ENCODE measurements around the gene CDK13.

Gene CDK13

DNA sequence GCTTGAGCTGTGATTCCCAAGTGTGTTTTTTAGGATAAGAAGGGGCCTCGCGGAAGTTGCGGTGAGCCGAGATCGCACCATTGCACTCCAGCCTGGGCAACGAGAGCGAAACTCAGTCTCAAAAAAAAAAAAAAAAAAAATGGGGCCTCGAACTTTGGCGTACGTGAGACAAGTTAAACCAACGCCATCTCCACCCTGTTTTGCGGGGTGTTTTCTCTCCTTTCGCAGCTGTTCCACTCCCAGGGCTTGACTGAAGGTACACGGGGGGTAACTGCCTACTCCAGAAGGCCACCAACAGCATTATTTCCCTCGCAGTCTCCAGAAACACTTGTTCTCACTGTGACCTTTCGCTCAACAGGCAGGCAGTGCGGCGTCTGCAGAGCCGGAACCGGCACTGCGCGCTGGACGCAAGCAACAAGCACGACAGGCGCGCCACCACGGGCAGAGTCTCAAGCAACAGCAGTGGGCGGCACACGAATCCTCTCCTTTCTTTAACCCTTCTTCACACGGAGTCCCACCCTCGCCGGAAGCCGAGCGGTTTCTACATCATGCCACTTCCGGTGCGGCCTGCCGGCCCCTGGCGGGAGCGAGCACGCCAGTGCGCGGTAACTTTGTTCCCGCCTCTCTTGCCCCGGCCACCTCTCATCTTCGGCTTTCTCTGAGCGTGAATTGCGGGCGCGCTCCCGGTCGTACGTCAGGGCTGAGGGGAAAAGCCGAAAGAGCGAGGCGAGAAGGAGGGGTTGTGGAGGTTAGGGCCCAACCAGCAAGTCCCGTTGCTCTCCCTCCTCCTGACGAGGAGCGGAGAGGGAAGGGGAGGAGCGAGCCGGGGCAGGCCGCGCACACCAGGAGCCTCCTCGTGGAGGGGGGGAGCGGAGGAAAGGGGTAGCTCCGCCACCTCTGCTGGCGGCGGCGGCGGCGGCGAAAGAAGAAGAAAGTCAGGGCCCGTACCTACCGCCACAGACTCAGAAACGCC lies 814 bp upstream of the CDK13 start:
- FAIRE-seq (peak; percentile 93), DNase-seq (ENCODE audit: low spot score) (peak; percentile 97)

DNA sequence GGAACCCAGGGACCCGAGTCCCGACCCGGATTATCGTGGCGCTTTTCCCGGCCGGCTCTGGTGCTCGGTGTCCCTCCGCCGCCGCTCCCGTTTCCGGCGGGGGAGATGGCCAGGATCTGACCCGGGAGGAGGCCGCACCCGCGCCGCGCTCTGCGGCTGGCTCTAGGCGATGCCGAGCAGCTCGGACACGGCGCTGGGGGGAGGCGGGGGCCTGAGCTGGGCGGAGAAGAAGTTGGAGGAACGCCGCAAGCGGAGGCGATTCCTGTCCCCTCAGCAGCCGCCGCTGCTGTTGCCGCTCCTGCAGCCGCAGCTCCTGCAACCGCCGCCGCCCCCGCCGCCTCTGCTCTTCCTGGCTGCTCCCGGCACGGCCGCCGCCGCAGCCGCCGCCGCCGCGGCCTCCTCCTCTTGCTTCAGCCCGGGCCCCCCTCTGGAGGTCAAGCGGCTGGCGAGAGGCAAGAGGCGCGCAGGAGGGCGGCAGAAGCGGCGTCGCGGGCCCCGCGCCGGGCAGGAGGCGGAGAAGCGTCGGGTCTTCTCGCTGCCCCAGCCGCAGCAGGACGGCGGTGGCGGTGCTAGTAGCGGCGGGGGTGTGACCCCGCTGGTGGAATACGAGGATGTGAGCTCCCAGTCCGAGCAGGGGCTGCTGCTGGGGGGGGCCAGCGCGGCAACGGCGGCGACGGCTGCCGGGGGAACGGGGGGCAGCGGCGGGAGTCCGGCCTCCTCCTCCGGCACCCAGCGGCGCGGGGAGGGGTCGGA lies 593 bp downstream of the CDK13 start:
- DNase-seq (ENCODE audit: low spot score) = peak; percentile 39
- FAIRE-seq = no peak

DNA sequence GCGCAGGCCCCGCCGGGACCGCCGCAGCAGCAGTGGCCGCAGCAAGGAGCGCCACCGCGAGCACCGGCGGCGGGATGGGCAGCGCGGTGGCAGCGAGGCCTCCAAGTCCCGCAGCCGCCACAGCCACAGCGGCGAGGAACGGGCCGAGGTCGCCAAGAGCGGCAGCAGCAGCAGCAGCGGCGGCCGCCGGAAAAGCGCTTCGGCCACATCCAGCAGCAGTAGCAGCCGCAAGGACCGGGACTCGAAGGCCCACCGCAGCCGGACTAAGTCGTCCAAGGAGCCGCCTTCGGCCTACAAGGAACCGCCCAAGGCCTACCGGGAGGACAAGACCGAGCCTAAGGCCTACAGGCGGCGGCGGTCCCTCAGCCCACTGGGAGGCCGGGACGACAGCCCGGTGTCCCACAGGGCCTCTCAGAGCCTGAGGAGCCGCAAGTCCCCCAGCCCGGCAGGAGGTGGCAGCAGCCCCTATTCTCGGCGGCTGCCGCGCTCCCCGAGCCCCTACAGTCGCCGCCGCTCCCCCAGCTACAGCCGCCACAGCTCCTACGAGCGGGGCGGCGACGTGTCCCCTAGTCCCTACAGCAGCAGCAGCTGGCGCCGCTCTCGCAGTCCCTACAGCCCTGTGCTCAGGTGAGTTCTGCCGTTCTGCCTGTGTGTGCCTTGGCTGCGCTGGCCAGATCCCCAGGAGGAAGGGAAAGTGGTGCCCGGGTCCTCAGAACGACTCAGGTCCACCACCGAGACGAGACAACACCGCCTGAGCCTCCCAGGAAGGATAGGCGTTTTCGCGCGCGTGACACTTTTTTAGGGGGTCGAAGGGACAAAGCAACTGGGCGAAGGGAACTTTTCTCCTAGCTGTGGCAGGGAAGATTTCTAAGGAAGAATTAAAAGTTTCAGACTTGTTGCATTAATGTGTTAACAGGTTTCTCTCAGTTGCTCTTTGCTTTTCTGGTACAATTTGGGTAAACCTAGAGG lies 1.5 kb downstream of the CDK13 start:
- FAIRE-seq = no peak
- DNase-seq (ENCODE audit: low spot score) = peak; percentile 73

DNA sequence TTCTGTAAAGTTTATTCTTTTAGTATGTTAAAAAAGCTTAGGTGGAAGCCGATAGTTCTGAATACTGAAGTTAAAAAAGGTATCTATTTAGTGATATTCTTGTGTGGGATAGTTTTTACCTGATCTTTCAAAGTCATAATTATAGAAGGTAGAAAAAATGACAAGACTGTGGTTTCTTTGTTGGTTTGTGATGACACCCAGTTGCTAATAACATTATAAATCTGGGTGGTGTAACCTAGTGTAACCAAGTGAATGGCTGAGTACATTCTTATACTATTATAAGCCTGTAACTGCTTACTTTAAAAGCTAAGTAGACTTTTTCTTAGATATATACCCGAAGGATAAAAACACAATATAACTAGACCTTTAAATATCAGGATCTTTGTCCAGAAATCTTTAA lies 2.3 kb downstream of the CDK13 start:
- DNase-seq (ENCODE audit: low spot score) = no peak
- FAIRE-seq = no peak

DNA sequence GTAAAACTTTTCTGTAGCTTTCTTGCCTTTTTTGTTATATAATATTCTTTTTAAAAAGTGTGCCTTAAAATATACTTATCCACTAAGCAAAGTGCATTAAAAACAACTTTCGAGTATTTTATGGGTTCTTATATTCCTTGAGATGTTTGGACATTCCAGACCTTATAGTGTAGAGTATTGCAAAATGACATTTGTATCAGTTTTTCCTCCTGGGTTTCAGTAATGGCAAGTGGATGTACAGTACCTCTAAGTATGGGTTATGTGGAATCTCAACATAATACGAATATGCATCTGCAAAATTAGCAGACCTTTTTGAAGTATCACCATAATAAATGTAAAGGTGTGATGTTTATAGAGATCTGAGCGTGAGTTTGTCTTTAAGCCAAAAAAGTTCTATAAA lies 2.7 kb downstream of the CDK13 start:
- DNase-seq (ENCODE audit: low spot score) = no peak
- FAIRE-seq = no peak

DNA sequence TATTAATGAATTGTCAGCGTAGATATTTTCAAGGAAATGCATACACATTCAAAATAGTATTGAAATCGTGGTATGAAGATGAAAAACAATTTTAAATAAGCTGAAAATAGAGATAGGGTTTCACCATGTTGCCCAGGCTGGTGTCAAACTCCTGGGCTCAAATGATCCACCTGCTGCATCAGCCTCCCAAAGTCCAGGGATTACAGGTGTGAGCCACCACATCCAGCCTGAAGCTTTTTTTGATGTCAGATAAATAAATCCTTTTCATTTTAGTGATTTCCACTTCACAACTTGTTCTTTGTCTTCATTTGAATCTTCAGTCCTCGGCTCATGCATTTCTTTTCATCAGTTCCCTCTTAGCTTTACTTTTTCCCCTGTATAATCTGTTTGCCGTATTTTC lies 4.6 kb downstream of the CDK13 start:
- DNase-seq (ENCODE audit: low spot score) (no peak), FAIRE-seq (no peak)

DNA sequence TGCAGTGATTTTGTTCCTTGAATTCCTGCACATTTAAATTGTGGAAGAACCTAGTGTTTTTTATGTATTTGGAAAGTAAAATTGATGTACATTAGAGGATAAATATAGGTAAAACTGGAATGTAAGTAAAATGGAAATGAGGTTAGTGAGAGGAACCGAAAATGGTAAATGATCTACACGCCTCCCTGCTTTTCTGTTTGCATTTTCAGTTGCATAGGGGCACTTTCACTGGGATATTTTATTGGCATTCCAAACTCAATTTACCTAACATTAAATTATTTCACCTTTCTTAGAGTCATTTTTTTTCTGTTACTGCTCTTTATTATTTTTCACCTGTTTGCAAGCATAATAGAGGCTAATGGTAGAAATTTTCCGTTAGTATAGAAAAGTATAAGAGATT lies 8.0 kb downstream of the CDK13 start:
- DNase-seq (ENCODE audit: low spot score) (no peak), FAIRE-seq (no peak)

DNA sequence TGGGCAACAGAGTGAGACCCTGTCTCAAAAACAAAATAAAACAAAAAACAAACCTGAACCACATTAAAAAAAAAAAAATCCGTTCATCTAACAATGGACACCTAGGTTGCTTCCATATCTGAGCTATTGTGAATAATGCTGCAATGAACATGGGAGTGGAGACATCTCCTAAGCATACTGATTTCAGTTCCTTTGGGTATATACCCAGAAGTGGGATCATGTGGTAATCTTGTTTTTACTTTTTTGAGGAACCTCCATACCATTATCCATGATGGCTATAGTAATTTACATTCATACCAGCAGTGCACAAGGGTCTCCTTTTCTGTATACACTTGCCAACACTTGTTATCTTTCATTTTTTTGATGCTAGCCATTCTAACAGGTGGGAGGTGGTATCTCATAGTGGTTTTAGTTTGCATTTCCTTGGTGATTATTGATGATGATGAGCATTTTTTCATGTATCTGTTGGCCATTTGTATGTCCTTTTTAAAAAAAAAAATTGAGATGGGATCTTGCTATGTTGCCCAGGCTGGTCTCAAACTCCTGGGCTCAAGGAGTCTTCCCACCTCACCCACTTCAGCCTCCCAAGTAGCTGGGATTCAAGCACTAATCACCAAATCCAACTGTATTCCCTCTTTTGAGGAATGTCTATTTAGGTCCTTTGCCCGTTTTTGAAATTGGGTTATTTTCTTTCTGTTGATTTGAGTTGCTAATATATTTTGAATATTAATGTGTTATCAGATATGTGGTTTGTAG lies 17.5 kb downstream of the CDK13 start:
- no peak for FAIRE-seq
- no peak for DNase-seq (ENCODE audit: low spot score)

DNA sequence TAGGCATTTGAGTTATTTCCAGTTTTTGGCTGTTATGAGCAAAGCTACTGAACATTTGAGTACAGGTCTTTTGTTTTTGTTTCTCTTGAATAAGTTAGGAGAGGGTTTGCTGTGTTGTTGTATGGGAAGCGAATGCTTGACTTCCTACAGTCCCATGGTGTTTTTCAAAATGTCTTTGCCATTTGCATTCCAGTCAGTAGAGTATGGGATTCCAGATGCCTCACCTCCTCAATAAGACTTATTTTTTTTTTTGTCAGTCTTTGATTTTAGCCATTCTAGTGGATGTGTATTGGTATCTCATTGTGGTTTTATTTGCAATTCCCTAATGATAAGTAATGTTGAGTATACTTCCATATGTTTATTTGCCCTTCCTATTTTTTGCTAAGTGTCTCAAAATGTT lies 19.4 kb downstream of the CDK13 start:
- DNase-seq (ENCODE audit: low spot score) = no peak
- FAIRE-seq = no peak

DNA sequence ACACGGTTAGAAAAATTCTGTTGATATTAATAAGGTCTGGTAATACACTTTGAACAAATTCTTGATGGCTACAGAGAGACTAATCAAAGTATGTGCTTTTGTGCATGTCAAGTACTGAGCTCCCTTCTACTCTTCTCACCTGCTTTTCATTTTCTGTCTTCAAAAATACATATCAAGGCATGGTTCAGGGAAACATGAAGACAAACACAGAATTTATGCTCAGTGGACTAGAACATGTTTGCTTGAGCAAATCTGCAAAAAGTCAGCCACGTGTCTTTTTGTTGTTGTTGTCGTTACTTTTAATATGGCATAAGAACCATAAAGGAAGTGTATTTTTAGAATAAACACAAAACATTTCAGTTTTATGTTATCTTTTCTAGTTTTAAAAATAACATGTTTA lies 21.9 kb downstream of the CDK13 start:
- DNase-seq (ENCODE audit: low spot score) (no peak), FAIRE-seq (no peak)

DNA sequence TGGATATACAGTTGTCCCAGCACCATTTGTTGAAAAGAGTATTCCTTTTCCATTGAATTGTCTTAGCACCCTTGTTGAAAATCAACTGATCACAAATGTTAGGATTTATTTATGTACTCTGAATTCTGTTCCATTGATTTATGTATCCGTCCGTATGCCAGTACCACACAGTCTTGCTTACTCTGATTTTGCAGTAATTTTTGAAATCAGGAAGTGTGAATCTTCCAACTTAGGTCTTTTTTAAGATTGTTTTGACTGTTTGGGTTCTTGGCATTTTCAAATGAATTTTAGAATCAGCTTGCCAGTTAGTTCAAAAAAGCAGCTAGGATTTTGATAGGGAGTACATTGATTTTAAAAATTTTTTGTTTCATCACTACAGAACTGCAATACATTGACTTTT lies 23.7 kb downstream of the CDK13 start:
- FAIRE-seq (no peak), DNase-seq (ENCODE audit: low spot score) (no peak)

DNA sequence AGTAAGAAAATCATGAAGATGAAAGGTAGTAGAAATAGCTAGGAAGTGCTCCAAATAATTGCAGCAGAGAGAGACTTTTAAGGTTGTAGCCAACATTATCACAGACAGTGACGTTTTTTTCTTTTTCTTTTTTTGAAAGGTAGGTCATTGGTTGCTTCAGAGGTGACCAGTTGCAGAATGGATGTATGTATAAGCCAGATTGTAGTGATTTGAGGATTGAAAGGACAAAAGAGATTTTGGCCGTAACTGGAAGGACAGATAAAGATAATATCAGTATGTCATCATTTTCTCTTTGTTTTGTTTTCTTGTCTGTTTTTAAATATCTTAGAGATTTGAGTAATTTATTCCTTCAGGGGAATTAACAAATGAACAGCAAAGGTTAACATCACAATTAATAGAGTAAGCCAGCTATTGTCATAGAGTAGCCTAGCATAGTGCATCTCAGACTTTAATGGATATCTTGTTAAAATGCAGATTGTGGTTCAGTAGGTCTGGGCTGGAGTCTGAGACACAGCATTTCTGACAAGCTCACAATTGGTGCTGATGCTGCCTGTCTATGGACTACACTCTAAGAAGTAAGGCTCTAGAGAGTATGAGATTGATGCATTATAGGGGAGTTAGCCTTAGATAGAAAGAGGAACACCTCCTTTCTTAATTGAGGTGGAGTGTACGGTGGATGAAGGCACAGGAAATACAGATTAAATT lies 28.3 kb downstream of the CDK13 start:
- FAIRE-seq = no peak
- DNase-seq (ENCODE audit: low spot score) = no peak

DNA sequence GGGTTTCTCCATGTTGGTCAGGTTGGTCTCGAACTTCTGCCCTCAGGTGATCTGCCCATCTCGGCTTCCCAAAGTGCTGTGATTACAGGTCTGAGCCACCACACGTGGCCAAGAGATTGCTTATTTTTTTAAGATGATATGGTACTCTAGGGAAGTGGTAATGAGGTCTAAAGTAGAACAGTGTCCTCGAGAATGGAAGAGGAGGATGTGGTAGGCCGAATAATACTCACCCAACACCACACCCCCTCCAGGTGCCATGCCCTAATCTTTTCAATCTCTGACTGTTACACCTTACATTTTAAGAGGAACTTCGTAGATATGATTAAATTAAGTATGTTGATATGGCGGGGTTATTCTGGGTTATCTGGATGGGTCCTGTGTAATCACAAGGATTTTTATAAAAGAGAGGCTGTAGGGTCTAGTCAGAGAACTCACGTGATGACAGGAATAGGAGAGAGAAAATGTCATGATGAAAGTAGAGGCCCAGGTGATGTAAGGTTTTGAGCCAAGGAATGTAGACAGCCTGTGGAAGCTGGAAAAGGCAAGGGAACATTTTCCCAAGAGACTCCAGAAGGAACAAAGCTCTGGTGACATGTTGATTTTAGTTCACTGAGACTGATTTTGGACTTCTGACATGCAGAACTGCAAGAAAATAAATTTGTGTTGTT lies 29.5 kb downstream of the CDK13 start:
- no peak for DNase-seq (ENCODE audit: low spot score)
- FAIRE-seq = no peak

DNA sequence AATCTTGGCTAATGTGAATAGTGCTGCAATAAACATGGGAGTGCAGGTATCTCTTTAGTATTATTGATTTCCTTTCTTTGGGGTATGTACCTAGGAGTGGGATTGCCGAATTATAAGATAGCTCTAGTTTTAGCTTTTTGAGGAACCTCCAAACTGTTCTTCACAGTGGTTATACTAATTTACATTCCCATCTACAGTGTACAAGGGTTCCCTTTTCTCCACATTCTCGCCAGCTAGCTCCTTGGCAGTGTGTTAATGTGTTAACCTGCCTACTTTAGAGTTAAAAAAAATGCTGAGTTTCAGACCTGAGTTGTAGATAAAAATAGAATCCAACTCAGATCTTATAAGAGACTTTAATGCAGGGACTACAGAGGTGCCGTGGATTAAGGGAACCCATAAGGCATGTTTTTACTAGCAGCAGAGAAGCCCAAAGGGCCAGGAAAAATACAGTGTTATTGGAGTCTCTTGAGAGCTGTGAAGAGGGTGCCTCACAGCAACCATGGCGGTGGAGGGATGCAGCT lies 35.4 kb downstream of the CDK13 start:
- FAIRE-seq (no peak), DNase-seq (ENCODE audit: low spot score) (no peak)

DNA sequence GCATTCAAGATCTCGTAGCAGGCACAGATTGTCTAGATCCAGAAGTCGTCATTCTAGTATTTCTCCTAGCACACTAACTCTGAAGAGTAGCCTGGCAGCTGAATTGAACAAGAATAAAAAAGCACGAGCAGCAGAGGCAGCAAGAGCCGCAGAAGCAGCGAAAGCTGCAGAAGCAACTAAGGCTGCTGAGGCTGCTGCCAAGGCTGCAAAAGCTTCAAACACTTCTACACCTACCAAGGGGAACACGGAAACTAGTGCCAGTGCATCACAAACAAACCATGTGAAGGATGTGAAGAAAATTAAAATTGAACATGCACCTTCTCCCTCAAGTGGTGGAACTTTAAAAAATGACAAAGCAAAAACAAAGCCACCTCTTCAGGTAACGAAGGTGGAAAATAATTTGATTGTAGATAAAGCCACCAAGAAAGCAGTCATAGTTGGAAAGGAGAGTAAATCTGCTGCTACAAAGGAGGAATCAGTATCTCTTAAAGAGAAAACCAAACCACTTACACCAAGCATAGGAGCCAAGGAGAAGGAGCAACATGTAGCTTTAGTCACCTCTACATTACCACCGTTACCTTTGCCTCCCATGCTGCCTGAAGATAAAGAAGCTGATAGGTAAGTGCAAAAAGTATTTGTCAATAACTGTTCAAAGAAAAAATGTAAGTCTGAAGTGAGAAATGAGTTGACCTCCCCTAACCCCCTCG lies 37.7 kb downstream of the CDK13 start:
- no peak for FAIRE-seq
- no peak for DNase-seq (ENCODE audit: low spot score)

DNA sequence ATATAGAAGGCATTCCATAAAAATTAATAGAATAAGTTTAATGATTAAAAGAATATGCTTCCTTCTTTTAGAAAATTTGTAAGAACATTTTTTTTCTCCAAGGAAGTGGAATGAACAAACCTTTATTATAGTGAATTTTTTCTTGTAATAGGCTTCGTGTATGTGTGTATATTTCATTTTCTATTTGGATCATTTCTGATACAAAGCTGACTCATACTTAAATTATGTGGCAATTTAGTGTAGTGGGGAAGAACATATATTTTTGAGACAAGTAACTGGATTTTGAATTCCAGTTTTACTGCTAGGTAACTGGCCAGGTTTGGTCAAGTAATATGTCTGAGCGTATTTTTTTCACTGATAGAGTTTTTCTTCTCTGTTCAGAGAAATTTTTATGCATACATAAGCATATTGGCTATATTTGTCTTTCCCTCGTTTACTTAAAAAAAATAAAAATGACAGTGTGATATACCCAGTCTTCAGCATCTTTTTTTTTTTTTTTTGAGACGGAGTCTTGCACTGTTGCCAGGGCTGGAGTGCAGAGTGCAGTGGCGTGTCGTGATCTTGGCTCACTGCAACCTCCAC lies 50.8 kb downstream of the CDK13 start:
- DNase-seq (ENCODE audit: low spot score) (no peak), FAIRE-seq (no peak)

DNA sequence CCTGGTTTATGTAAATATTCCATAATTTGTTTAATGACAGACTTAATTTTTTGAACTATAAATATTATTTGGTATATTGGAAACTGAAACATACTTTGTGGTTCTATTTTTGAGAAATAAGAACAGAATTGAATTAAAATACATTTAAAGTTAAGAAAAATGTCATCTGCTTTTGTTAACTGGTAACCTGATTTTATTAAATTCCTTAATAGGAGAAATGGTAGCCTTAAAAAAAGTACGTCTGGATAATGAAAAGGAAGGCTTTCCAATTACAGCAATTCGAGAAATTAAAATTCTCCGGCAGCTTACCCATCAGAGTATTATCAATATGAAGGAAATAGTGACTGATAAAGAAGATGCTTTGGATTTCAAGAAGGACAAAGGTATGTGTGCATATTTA lies 51.6 kb downstream of the CDK13 start:
- no peak for FAIRE-seq
- DNase-seq (ENCODE audit: low spot score) = no peak

DNA sequence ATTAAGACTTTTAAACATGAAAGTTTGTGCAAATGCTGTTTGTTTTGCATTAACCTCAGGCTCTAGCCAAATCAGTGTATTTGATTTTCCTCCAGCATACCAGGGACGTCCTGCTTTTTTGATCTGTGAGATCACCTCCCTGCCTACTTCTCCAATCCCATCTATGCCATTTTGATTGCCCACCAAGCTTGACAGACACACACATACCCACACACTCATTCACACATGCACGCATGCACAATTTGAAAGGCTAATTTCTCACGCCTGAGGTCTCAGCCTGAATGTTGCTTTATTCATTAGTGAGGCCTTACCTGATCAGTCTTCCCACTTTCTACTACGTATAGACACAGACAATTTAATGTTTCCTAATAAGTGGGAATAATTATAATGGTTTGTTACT lies 53.5 kb downstream of the CDK13 start:
- DNase-seq (ENCODE audit: low spot score) (no peak), FAIRE-seq (peak; percentile 35)
